Osteoblast (primary cell): ENCODE data around the gene HBG2. TPM values are rescaled to one million over a fixed set of nuclear protein-coding genes. Genes with fewer than 3 reads are reported as not detected.

Source experiments
- DNase-seq: peaks from one replicate; pipeline ENCODE4 v3.0.0; 2011; ENCODE audit warnings: low spot score, mixed read lengths; ENCODE audit not compliant: insufficient read length; ENCODE audit errors: missing footprints
- H2AFZ ChIP-seq: 2 replicates; pipeline ENCODE4 v1.6.0; 2011; ENCODE audit warnings: mild to moderate bottlenecking, low read length
- H3K27ac ChIP-seq: 2 replicates; pipeline ENCODE4 v1.5.1; 2011; ENCODE audit warnings: mild to moderate bottlenecking, low read depth, low read length, moderate library complexity
- H3K27me3 ChIP-seq: 2 replicates; pipeline ENCODE4 v1.6.0; 2012; ENCODE audit warnings: mild to moderate bottlenecking, control low read depth, inconsistent platforms, low read length, moderate library complexity; ENCODE audit not compliant: insufficient read depth
- H3K36me3 ChIP-seq: 2 replicates; pipeline ENCODE4 v1.5.1; 2011; ENCODE audit warnings: mild to moderate bottlenecking, low read length, control low read depth, moderate library complexity; ENCODE audit not compliant: insufficient read depth
- H3K4me1 ChIP-seq: 2 replicates; pipeline ENCODE4 v1.5.1; 2011; ENCODE audit warnings: mild to moderate bottlenecking, low read length, control low read depth, moderate library complexity; ENCODE audit not compliant: insufficient read depth
- H3K4me2 ChIP-seq: 2 replicates; pipeline ENCODE4 v1.6.0; 2011; ENCODE audit warnings: mild to moderate bottlenecking, low read length; ENCODE audit not compliant: insufficient read depth
- H3K4me3 ChIP-seq: fragments of 200-600 bp; sonication (generic); 3 replicates; pipeline ENCODE4 v1.5.1; 2012; ENCODE audit warnings: mild to moderate bottlenecking, low read length, inconsistent platforms; ENCODE audit not compliant: insufficient read depth
- H3K79me2 ChIP-seq: 2 replicates; pipeline ENCODE4 v1.6.0; 2012; ENCODE audit warnings: mild to moderate bottlenecking, low read length, control low read depth, inconsistent platforms; ENCODE audit not compliant: insufficient read depth
- H3K9me3 ChIP-seq: 2 replicates; pipeline ENCODE4 v1.5.1; 2011; ENCODE audit warnings: low read depth, low read length, control low read depth
- H4K20me1 ChIP-seq: 2 replicates; pipeline ENCODE4 v1.6.0; 2012; ENCODE audit warnings: mild to moderate bottlenecking, low read length, control low read depth; ENCODE audit not compliant: insufficient read depth
- total RNA-seq: library from RNA; depleted of rRNA; stranded (reverse); fragments of >200 nt; gene quantifications from 2 replicates; pipeline ENCODE4 v1.2.3, GENCODE V29; 2012
- TF ChIP-seq, protein P1 (sequence below): IDR thresholded peaks from 2 replicates; pipeline ENCODE4 v1.5.1; 2011; ENCODE audit warnings: mild to moderate bottlenecking, low read depth, low read length, moderate library complexity; ENCODE audit errors: extremely low read depth

The HBG2 gene
- total RNA-seq, 1 donor: not detected

GRCh38 chr11:5225480-5225871 is 29.1 kb downstream of the HBG2 start:
- DNase-seq: no peak
- Histone ChIP-seq H3K36me3 (no peaks in the 10 kb centered on the region), H3K4me1 (no peaks in the 10 kb centered on the region), H4K20me1 (no peaks in the 10 kb centered on the region), H3K9me3 (no peaks in the 10 kb centered on the region), H2AFZ (no peak overlapping the region), H3K4me2 (no peak overlapping the region), H3K79me2 (no peaks in the 10 kb centered on the region), H3K27ac (no peak overlapping the region), H3K27me3 (peaks cover 7% of the 10 kb centered on the region), H3K4me3 (no peak overlapping the region)
- TF ChIP-seq, protein P1, sequence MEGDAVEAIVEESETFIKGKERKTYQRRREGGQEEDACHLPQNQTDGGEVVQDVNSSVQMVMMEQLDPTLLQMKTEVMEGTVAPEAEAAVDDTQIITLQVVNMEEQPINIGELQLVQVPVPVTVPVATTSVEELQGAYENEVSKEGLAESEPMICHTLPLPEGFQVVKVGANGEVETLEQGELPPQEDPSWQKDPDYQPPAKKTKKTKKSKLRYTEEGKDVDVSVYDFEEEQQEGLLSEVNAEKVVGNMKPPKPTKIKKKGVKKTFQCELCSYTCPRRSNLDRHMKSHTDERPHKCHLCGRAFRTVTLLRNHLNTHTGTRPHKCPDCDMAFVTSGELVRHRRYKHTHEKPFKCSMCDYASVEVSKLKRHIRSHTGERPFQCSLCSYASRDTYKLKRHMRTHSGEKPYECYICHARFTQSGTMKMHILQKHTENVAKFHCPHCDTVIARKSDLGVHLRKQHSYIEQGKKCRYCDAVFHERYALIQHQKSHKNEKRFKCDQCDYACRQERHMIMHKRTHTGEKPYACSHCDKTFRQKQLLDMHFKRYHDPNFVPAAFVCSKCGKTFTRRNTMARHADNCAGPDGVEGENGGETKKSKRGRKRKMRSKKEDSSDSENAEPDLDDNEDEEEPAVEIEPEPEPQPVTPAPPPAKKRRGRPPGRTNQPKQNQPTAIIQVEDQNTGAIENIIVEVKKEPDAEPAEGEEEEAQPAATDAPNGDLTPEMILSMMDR: no peak

GRCh38 chr11:5224538-5225479 is 29.8 kb downstream of the HBG2 start:
- TF ChIP-seq, protein P1: no peak
- no peaks in the 10 kb centered on the region for H3K4me1 ChIP-seq
- DNase-seq: peak; percentile 21

DNA sequence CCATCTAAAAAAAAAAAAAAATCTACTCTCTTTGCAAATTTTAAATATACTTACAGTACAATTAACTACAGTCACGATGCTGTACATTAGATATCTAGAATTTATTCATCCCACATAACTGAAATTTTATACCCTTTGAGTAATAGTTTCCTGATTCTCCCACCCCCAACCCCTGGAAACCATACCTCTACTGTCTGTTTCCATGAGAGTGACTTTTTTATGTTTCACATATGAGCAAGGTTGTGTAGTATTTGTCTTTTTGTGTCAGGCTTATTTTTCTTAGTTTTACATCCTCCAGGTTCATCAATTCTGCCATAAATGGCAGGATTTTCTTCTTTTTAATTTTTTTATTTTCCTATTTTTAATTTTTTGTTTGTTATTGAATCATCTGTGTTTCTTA is 30.9 kb downstream of the HBG2 start:
- H3K4me1 ChIP-seq: no peaks in the 10 kb centered on the region
- no peaks in the 10 kb centered on the region for H3K9me3 ChIP-seq
- H2AFZ ChIP-seq: no peak overlapping the region
- no peak overlapping the region for H3K27ac ChIP-seq
- DNase-seq: no peak
- H3K4me2 ChIP-seq: no peak overlapping the region
- no peaks in the 10 kb centered on the region for H4K20me1 ChIP-seq
- no peak overlapping the region for H3K4me3 ChIP-seq
- H3K27me3 ChIP-seq: peaks cover 7% of the 10 kb centered on the region
- no peaks in the 10 kb centered on the region for H3K79me2 ChIP-seq
- TF ChIP-seq, protein P1: no peak
- H3K36me3 ChIP-seq: no peaks in the 10 kb centered on the region

More at GRCh38 chr11:5224538-5225479, 29.8 kb downstream of the HBG2 start:
- no peak overlapping the region for H3K27ac ChIP-seq
- H3K79me2 ChIP-seq: no peaks in the 10 kb centered on the region
- H3K9me3 ChIP-seq: no peaks in the 10 kb centered on the region
- H4K20me1 ChIP-seq: no peaks in the 10 kb centered on the region
- H3K27me3 ChIP-seq: peaks cover 7% of the 10 kb centered on the region
- no peak overlapping the region for H3K4me3 ChIP-seq
- H3K4me2 ChIP-seq: no peak overlapping the region
- no peak overlapping the region for H2AFZ ChIP-seq
- H3K36me3 ChIP-seq: no peaks in the 10 kb centered on the region

DNA sequence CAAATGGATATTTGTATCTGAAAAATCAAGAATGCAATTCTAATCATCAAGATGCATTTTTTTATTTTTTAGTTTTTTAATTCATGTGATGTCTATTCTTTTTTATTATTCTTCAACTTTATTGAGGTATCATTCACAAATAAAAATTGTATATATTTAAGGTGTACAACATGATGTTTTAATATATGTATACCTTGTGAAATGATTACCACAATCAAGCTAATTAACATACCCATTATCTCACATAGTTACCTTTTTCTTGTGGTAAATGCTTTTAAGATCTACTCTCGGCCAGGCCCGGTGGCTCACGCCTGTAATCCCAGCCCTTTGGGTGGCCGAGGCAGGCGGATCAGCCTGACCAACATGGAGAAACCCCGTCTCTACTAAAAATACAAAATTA is 31.4 kb downstream of the HBG2 start:
- Histone ChIP-seq H3K27ac (no peak overlapping the region), H2AFZ (no peak overlapping the region), H3K79me2 (no peaks in the 10 kb centered on the region), H3K4me3 (no peak overlapping the region), H3K27me3 (peaks cover 7% of the 10 kb centered on the region), H3K9me3 (no peaks in the 10 kb centered on the region), H3K4me1 (no peaks in the 10 kb centered on the region), H4K20me1 (no peaks in the 10 kb centered on the region), H3K4me2 (no peak overlapping the region), H3K36me3 (no peaks in the 10 kb centered on the region)
- no peak for DNase-seq
- TF ChIP-seq, protein P1: no peak
